Anterior cingulate cortex (tissue), 58 donors: ENCODE results near the gene LDB3.
A peak's percentile ranks its signal among the peaks of the same experiment; 100 is the strongest.

ENCODE experiments used
- DNase-seq, 58 donors: peaks; one replicate each; lab custom pipeline; 2025; lab: John Stamatoyannopoulos, UW

Gene LDB3

GRCh38 chr10:86699541-86699940, 31.2 kb downstream of the LDB3 start:
- no peak for DNase-seq

- DNase-seq: no peak
Observed at GRCh38 chr10:86699991-86700840, 31.9 kb downstream of the LDB3 start.

GRCh38 chr10:86700851-86701617, 32.7 kb downstream of the LDB3 start:
- no peak for DNase-seq

- DNase-seq: no peak
Observed at GRCh38 chr10:86703176-86703575, 34.9 kb downstream of the LDB3 start.

GRCh38 chr10:86705139-86705538, 36.8 kb downstream of the LDB3 start:
- no peak for DNase-seq

GRCh38 chr10:86705905-86706304, 37.6 kb downstream of the LDB3 start:
- DNase-seq: no peak

GRCh38 chr10:86706401-86706841, 38.1 kb downstream of the LDB3 start:
- no peak for DNase-seq

GRCh38 chr10:86706977-86707376, 38.7 kb downstream of the LDB3 start:
- DNase-seq: no peak

- no peak for DNase-seq
Observed at GRCh38 chr10:86707505-86707904, 39.2 kb downstream of the LDB3 start.

- no peak for DNase-seq
Observed at GRCh38 chr10:86708068-86708782, 39.9 kb downstream of the LDB3 start.

GRCh38 chr10:86708783-86709380, 40.6 kb downstream of the LDB3 start:
- no peak for DNase-seq

GRCh38 chr10:86709396-86710185, 41.3 kb downstream of the LDB3 start:
- peak in 1 of 58 donors; percentile 8 for DNase-seq

- peak; percentile 21 to 91 (median 76) for DNase-seq
Observed at GRCh38 chr10:86710987-86711512, 42.7 kb downstream of the LDB3 start.

- peak in 32 of 58 donors; percentile 19 to 70 (median 46) for DNase-seq
Observed at GRCh38 chr10:86711513-86712316, 43.4 kb downstream of the LDB3 start.

- peak in 1 of 58 donors; percentile 17 for DNase-seq
Observed at GRCh38 chr10:86712317-86712707, 44.0 kb downstream of the LDB3 start.

GRCh38 chr10:86715156-86715795, 47.0 kb downstream of the LDB3 start:
- DNase-seq: no peak

GRCh38 chr10:86715836-86716235, 47.5 kb downstream of the LDB3 start:
- no peak for DNase-seq

GRCh38 chr10:86716466-86716865, 48.2 kb downstream of the LDB3 start:
- no peak for DNase-seq
